Bronchial epithelial cell (primary cell): ENCODE measurements around the gene SIK3. TPM values are rescaled to one million over a fixed set of nuclear protein-coding genes. Genes with fewer than 3 reads are reported as not detected.

Experiments
- DNase-seq: peaks from one replicate; pipeline ENCODE4 v3.0.0-alpha.2; 2010; ENCODE audit warnings: low read depth
- FAIRE-seq: peaks from 2 replicates; lab custom pipeline; 2011; peaks lifted over from hg19 to GRCh38; lab: Jason Lieb, UNC
- H3K27me3 ChIP-seq: 2 replicates; pipeline ENCODE4 v1.5.1; 2011; ENCODE audit warnings: low read length; ENCODE audit not compliant: control insufficient read depth, insufficient read depth
- H3K36me3 ChIP-seq: 2 replicates; pipeline ENCODE4 v1.5.1; 2011; ENCODE audit warnings: low read length; ENCODE audit not compliant: control insufficient read depth, insufficient read depth
- H3K4me3 ChIP-seq: 2 replicates; pipeline ENCODE4 v1.5.1; 2011; ENCODE audit warnings: mild to moderate bottlenecking, low read depth, low read length, control low read depth
- total RNA-seq: library from RNA; depleted of rRNA; stranded (reverse); fragments of >200 nt; gene quantifications from 2 replicates; pipeline ENCODE4 v1.2.1, GENCODE V29; 2014
- TF ChIP-seq, protein P1 (sequence below): IDR thresholded peaks from 2 replicates; pipeline ENCODE4 v1.5.1; 2011; ENCODE audit warnings: mild to moderate bottlenecking, moderate library complexity, low read length, control low read depth, inconsistent platforms; ENCODE audit not compliant: insufficient read depth, severe bottlenecking

SIK3 gene
- total RNA-seq, 1 donor from 2014 or later, result 6.8 TPM

DNA sequence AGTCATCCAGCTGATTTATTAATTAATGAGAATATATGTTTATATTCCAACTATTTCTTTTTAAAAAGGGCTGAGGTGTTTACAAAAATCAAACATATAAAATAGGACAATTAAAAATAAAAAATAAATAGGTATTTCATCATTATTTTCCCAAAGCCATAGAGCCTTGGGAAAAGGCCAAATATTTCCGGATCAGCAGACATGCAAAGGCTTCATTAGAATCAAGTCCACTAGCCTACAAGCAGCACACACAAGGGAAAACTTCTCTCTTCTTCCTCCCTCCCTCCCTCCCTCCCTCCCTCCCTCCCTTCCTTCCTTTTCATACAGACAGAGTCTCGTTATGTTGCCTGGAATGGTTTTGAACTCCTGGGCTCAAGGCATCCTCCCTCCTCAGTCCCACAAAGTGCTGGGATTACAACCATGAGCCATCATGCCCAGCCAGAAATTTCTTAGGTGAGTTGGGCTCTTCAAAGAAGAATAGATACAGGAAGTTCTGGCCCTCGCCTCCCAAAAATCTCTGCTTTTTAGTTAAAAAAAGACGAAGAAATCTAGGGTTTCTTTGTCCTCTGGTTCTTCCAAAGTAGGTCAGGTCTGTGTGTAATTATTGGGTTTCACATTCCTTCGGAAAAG, 121.2 kb downstream of the SIK3 start:
- TF ChIP-seq, protein P1, sequence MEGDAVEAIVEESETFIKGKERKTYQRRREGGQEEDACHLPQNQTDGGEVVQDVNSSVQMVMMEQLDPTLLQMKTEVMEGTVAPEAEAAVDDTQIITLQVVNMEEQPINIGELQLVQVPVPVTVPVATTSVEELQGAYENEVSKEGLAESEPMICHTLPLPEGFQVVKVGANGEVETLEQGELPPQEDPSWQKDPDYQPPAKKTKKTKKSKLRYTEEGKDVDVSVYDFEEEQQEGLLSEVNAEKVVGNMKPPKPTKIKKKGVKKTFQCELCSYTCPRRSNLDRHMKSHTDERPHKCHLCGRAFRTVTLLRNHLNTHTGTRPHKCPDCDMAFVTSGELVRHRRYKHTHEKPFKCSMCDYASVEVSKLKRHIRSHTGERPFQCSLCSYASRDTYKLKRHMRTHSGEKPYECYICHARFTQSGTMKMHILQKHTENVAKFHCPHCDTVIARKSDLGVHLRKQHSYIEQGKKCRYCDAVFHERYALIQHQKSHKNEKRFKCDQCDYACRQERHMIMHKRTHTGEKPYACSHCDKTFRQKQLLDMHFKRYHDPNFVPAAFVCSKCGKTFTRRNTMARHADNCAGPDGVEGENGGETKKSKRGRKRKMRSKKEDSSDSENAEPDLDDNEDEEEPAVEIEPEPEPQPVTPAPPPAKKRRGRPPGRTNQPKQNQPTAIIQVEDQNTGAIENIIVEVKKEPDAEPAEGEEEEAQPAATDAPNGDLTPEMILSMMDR, result no peak
- DNase-seq, result no peak

DNA sequence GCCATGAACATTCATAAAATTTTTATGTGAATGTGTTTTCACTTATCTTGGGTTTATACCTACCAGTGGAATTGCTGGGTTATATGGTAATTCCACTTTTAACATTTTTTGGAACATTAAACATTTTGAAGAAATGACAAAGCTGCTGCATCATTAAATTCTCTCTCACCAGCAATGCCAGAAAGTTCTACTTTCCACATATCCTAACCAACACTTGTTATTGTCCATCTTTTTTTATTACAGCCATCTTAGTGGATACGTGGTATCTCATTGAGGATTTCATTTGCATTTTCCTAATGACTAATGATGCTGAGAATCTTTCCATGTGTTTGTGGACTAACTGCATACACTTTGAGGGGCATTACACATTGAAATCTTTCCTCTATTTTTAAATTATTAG, 122.6 kb downstream of the SIK3 start:
- FAIRE-seq (no peak), DNase-seq (no peak)
- Histone ChIP-seq H3K4me3 (no peak overlapping the region), H3K27me3 (no peaks in the 10 kb centered on the region), H3K36me3 (no peaks in the 10 kb centered on the region)
- TF ChIP-seq, protein P1, result no peak

More for the DNA sequence above, 121.2 kb downstream of the SIK3 start:
- H3K4me3 ChIP-seq, result no peak overlapping the region
- FAIRE-seq, result no peak
- no peaks in the 10 kb centered on the region for H3K27me3 ChIP-seq
- no peaks in the 10 kb centered on the region for H3K36me3 ChIP-seq

DNA sequence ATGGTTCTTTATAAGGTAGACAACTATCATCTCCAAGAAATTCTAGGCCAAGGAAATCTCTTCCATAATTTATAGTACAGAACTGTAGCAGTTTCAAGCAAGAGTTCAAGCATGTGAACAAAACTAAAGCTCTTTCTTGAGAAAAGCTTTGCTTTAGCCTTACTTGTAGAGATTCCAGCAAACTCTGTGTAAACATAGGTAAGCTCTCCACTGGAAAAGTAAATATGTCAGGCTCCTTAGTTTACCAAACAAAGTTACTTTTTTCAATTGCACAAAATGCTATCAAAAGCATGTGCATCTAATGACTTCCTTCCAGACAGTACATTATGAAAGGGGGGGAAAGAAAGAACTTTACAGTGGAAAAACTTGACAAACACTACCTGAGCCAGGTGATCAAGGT, 125.0 kb downstream of the SIK3 start:
- Histone ChIP-seq H3K36me3 (no peaks in the 10 kb centered on the region), H3K4me3 (no peak overlapping the region), H3K27me3 (no peaks in the 10 kb centered on the region)
- DNase-seq, result no peak
- TF ChIP-seq, protein P1, result no peak
- no peak for FAIRE-seq

DNA sequence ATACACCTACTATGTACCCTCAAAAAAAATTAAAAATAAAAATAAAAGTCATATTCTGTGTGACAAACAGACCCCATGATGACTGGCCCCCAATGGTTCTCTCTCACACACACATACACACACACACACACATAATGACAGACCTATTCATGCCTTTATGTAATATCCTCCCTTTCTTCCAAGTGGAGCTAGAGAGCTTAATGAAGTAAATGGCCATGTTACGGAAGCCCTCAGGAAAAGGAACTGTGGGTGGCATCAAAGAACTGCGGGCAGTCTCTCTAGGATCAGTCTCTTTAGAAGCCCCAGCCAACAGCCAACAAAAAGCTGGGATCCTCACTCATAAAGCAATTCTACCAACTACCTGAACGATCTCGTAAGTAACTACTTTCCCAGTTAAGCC, 125.5 kb downstream of the SIK3 start:
- FAIRE-seq, result no peak
- TF ChIP-seq, protein P1, result no peak
- Histone ChIP-seq H3K36me3 (no peaks in the 10 kb centered on the region), H3K27me3 (no peaks in the 10 kb centered on the region), H3K4me3 (no peak overlapping the region)
- no peak for DNase-seq

DNA sequence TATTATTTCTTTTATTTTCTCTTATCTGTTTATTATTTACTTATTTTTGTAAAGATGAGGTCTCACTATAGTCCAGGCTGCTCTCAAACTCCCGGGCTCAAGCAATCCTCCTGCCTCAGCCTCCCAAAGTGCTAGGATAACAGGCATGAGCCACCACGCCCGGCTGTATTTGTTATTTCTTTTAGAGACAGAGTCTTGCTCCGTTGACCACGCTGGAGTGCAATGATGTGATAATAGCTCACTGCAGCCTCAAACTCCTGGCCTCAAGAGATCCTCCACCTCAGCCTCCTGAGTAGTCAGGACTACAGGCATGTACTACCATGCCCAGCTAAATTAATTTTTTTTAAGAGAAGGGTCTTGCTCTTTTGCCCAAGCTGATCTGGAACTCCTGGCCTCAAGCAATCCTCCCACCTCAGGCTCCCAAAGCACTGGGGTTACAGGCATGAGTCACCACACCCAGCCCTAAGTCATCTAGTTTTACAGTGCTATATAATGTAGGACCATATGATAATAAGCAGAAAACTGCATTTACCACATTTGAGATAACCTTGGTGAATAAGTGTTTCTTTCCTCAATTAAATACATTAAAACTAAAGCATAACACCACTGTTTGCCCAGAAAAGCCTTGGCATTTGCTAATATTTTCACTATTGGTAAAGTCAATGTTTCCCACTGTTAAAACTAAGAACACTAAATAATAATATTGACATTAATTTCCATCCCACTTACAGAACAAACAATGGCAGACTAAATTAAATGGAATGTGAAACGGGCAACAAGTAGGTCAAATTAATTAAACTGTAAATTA, 127.5 kb downstream of the SIK3 start:
- no peak for FAIRE-seq
- no peaks in the 10 kb centered on the region for H3K36me3 ChIP-seq
- peak; percentile 37 for DNase-seq

More for the DNA sequence above, 127.5 kb downstream of the SIK3 start:
- TF ChIP-seq, protein P1, result no peak
- H3K4me3 ChIP-seq, result no peak overlapping the region
- H3K27me3 ChIP-seq, result no peaks in the 10 kb centered on the region
